ENCODE results near the gene CSF1.
"Not testable (repeated sequence)": the region's sequence is repeated elsewhere in the genome, so short reads cannot be mapped to it uniquely, and the experiment has no call there.

The CSF1 gene

DNA sequence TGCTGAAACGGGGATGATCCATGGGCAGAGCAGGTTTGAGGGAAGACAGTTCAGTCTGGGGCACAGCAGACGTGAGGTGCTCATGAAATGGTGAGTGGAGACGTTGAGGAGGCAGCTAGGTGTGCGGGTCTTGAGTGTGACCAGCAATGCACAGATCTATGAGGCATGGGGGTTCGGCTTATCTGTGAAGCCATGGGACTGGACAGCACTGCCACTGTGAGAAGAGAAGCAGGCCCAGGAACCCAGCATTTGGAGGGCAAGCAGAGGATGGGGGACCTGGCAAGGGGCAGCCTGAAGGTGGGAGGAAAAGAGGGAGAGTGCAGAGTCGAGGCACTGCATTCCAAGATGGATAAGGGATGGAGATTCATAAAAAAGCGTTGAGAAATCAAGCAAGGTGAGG lies 8.0 kb downstream of the CSF1 start:
- no peak overlapping the region for H3K4me3 ChIP-seq (ENCODE audit: low read depth, low read length)
- TF ChIP-seq, protein P1, sequence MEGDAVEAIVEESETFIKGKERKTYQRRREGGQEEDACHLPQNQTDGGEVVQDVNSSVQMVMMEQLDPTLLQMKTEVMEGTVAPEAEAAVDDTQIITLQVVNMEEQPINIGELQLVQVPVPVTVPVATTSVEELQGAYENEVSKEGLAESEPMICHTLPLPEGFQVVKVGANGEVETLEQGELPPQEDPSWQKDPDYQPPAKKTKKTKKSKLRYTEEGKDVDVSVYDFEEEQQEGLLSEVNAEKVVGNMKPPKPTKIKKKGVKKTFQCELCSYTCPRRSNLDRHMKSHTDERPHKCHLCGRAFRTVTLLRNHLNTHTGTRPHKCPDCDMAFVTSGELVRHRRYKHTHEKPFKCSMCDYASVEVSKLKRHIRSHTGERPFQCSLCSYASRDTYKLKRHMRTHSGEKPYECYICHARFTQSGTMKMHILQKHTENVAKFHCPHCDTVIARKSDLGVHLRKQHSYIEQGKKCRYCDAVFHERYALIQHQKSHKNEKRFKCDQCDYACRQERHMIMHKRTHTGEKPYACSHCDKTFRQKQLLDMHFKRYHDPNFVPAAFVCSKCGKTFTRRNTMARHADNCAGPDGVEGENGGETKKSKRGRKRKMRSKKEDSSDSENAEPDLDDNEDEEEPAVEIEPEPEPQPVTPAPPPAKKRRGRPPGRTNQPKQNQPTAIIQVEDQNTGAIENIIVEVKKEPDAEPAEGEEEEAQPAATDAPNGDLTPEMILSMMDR (IDR thresholded peaks at IDR 0.05; ENCODE audit: low read depth, low read length) = no peak
- no peak for DNase-seq
- no peak overlapping the region for H3K27ac ChIP-seq
- H3K9me3 ChIP-seq (ENCODE audit: severe bottlenecking) = no peaks in the 10 kb centered on the region
- no peaks in the 10 kb centered on the region for H3K27me3 ChIP-seq (ENCODE audit: insufficient read depth, low read depth, severe bottlenecking)
- peaks cover 14% of the 10 kb centered on the region for H3K36me3 ChIP-seq

- Histone ChIP-seq H3K27me3 (ENCODE audit: insufficient read depth, low read depth, severe bottlenecking) (no peaks in the 10 kb centered on the region), H3K9me3 (ENCODE audit: severe bottlenecking) (no peaks in the 10 kb centered on the region), H3K4me3 (ENCODE audit: low read depth, low read length) (no peak overlapping the region), H3K36me3 (peaks cover 14% of the 10 kb centered on the region), H3K27ac (no peak overlapping the region)
- DNase-seq = no peak
- TF ChIP-seq, protein P1 (IDR thresholded peaks at IDR 0.05; ENCODE audit: low read depth, low read length) = no peak
These were observed 8.7 kb downstream of the CSF1 start for GRCh38 chr1:109919303-109919702.

DNA sequence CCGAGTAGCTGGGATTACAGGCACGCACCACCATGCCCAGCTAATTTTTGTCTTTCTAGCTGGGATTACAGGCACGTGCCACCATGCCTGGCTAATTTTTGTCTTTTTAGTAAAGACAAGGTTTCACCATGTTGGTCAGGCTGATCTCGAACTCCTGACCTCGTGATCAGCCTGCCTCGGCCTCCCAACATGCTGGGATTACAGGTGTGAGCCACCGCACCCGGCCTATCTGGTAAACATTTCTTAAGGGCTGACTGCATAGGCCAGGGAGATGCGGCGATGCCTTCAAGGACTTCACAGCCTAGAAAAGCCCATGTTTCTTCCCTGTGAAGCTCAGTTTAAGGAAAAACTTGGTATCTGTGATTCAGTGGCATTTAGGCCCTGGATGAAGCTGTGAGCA lies 9.7 kb downstream of the CSF1 start:
- not testable (repeated sequence) for H3K27ac ChIP-seq; H3K4me3 ChIP-seq (ENCODE audit: low read depth, low read length); H3K27me3 ChIP-seq (ENCODE audit: insufficient read depth, low read depth, severe bottlenecking); DNase-seq; H3K9me3 ChIP-seq (ENCODE audit: severe bottlenecking)
- H3K36me3 ChIP-seq = peaks cover 14% of the 10 kb centered on the region

DNA sequence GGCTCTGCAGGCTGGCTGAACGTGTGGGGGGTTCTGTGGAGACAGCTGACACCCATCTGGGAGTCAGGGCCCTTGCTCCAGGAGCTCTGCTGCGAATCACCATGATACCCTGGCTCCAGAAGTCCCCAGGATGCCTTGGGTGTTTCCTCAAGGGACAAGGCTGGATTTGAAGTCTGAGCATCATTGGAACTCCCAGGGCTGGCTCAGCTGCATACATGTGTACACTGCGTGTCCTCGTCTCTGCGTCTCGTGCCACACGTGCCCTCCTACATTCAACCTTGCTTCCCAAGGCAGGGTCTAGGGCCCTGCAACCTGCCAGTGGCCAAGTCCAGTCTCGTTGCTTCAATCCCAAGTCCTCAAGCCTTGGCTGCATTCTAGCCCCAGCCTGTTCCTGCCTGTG lies 11.7 kb downstream of the CSF1 start:
- Histone ChIP-seq H3K36me3 (peaks cover 10% of the 10 kb centered on the region), H3K27me3 (ENCODE audit: insufficient read depth, low read depth, severe bottlenecking) (no peaks in the 10 kb centered on the region), H3K4me3 (ENCODE audit: low read depth, low read length) (no peak overlapping the region), H3K9me3 (ENCODE audit: severe bottlenecking) (no peaks in the 10 kb centered on the region), H3K27ac (no peak overlapping the region)
- DNase-seq = no peak
- TF ChIP-seq, protein P1 (IDR thresholded peaks at IDR 0.05; ENCODE audit: low read depth, low read length) = no peak

DNA sequence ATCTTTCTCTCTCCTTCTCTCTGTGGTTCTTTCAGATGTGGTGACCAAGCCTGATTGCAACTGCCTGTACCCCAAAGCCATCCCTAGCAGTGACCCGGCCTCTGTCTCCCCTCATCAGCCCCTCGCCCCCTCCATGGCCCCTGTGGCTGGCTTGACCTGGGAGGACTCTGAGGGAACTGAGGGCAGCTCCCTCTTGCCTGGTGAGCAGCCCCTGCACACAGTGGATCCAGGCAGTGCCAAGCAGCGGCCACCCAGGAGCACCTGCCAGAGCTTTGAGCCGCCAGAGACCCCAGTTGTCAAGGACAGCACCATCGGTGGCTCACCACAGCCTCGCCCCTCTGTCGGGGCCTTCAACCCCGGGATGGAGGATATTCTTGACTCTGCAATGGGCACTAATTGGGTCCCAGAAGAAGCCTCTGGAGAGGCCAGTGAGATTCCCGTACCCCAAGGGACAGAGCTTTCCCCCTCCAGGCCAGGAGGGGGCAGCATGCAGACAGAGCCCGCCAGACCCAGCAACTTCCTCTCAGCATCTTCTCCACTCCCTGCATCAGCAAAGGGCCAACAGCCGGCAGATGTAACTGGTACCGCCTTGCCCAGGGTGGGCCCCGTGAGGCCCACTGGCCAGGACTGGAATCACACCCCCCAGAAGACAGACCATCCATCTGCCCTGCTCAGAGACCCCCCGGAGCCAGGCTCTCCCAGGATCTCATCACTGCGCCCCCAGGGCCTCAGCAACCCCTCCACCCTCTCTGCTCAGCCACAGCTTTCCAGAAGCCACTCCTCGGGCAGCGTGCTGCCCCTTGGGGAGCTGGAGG lies 12.7 kb downstream of the CSF1 start:
- H3K9me3 ChIP-seq (ENCODE audit: severe bottlenecking) = no peaks in the 10 kb centered on the region
- peaks cover 3% of the 10 kb centered on the region for H3K36me3 ChIP-seq
- peak; percentile 30 for DNase-seq
- H3K27ac ChIP-seq = no peak overlapping the region
- no peaks in the 10 kb centered on the region for H3K27me3 ChIP-seq (ENCODE audit: insufficient read depth, low read depth, severe bottlenecking)
- TF ChIP-seq, protein P1 (IDR thresholded peaks at IDR 0.05; ENCODE audit: low read depth, low read length) = peak; percentile 72
- H3K4me3 ChIP-seq (ENCODE audit: low read depth, low read length) = no peak overlapping the region

DNA sequence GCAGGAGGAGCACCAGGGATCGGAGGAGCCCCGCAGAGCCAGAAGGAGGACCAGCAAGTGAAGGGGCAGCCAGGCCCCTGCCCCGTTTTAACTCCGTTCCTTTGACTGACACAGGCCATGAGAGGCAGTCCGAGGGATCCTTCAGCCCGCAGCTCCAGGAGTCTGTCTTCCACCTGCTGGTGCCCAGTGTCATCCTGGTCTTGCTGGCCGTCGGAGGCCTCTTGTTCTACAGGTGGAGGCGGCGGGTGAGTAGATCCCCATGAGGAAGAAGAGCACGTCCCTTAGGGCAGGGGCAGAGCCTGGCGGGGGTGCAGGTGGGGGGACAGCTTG lies 13.3 kb downstream of the CSF1 start:
- no peaks in the 10 kb centered on the region; the same call in none of the 2 replicates for H3K36me3 ChIP-seq
- TF ChIP-seq, protein P1 (IDR thresholded peaks at IDR 0.05; ENCODE audit: low read depth, low read length) = no peak
- H3K9me3 ChIP-seq (ENCODE audit: severe bottlenecking) = no peaks in the 10 kb centered on the region
- H3K27me3 ChIP-seq (ENCODE audit: insufficient read depth, low read depth, severe bottlenecking) = no peaks in the 10 kb centered on the region
- no peak overlapping the region for H3K4me3 ChIP-seq (ENCODE audit: low read depth, low read length)
- DNase-seq = no peak
- H3K27ac ChIP-seq = no peak overlapping the region
